Endothelial cell of umbilical vein (primary cell): Measurements from ENCODE around the gene OSBPL9. TPM values are rescaled to one million over a fixed set of nuclear protein-coding genes. Genes with fewer than 3 reads are reported as not detected.

Experiments
- BruUV-seq: library from RNA; stranded (reverse); fragments of 400-500 nt; replicated peaks from 2 replicates; lab custom pipeline; 2021; lab: Mats Ljungman, UMichigan
- CTCF ChIA-PET: fragments of 300-600, 350-600 bp; sonication (Branson Sonifier 250); formaldehyde crosslinking; loops from one replicate; lab custom pipeline; 2021; ENCODE audit warnings: antibody characterized with exemption, inconsistent platforms; lab: Charles Lee
- POLR2A ChIA-PET: fragments of 300-600, 350-600 bp; sonication (Branson Sonifier 250); formaldehyde crosslinking; loops from one replicate; lab custom pipeline; 2021; ENCODE audit warnings: antibody characterized with exemption, inconsistent platforms; lab: Charles Lee
- DNase-seq: peaks from one replicate; pipeline ENCODE4 v3.0.0-alpha.2; 2011; ENCODE audit warnings: low read depth, low spot score
- FAIRE-seq: peaks from 2 replicates; lab custom pipeline; 2011; peaks lifted over from hg19 to GRCh38; lab: Jason Lieb, UNC
- H2AFZ ChIP-seq: 2 replicates; pipeline ENCODE4 v1.6.0; 2012; ENCODE audit warnings: low read depth, low read length, control low read depth, inconsistent platforms
- H3K27ac ChIP-seq: 2 replicates; pipeline ENCODE4 v1.5.1; 2011; ENCODE audit warnings: low read depth, mild to moderate bottlenecking, control low read depth, low read length, moderate library complexity; ENCODE audit not compliant: insufficient read depth
- H3K27me3 ChIP-seq, 2 experiments: 2 replicates each; pipeline versions ENCODE4 v1.6.0 to v1.6.1; 2011; ENCODE audit warnings: low read length in 2 of 2, mixed read lengths in 1 of 2; ENCODE audit not compliant: control insufficient read depth in 2 of 2, insufficient read depth in 2 of 2
- H3K36me3 ChIP-seq, 2 experiments: 2 replicates in 1 of 2; 3 replicates in 1 of 2; pipeline ENCODE4 v1.5.1; 2011; ENCODE audit warnings: low read length in 2 of 2, mild to moderate bottlenecking in 1 of 2, moderate library complexity in 1 of 2; ENCODE audit not compliant: control insufficient read depth in 2 of 2, insufficient read depth in 2 of 2; ENCODE audit errors: extremely low read depth in 1 of 2
- H3K4me1 ChIP-seq: 3 replicates; pipeline ENCODE4 v1.5.1; 2011; ENCODE audit warnings: mild to moderate bottlenecking, low read length; ENCODE audit not compliant: control insufficient read depth, insufficient read depth; ENCODE audit errors: extremely low read depth
- H3K4me2 ChIP-seq: 2 replicates; pipeline ENCODE4 v1.6.1; 2011; ENCODE audit warnings: low read length, control low read depth, mixed read lengths; ENCODE audit not compliant: insufficient read depth
- H3K4me3 ChIP-seq, 3 experiments: fragments of 200-600 bp in 1 of 3; sonication (generic), shearing (Covaris generic) in 1 of 3; replicated peaks in 1 of 3; 2 replicates each; pipeline ENCODE4 v1.5.1; 2011 to 2016; ENCODE audit warnings: control low read depth in 3 of 3, low read length in 3 of 3, mild to moderate bottlenecking in 2 of 3, inconsistent platforms in 1 of 3, low read depth in 1 of 3, moderate library complexity in 1 of 3; ENCODE audit not compliant: insufficient read depth in 1 of 3
- H3K79me2 ChIP-seq: 2 replicates; pipeline ENCODE4 v1.6.0; 2012; ENCODE audit warnings: low read length, inconsistent platforms; ENCODE audit not compliant: control insufficient read depth, insufficient read depth
- H3K9ac ChIP-seq: replicated peaks from 2 replicates; pipeline ENCODE3; 2011; ENCODE audit warnings: low read length, control low read depth; ENCODE audit not compliant: insufficient read depth; ENCODE audit errors: extremely low read depth
- H3K9me1 ChIP-seq: replicated peaks from 3 replicates; pipeline ENCODE4 v1.6.0; 2011; ENCODE audit warnings: mild to moderate bottlenecking, low read length; ENCODE audit not compliant: control insufficient read depth, insufficient read depth; ENCODE audit errors: extremely low read depth
- H3K9me3 ChIP-seq: replicated peaks from 2 replicates; pipeline ENCODE4 v1.5.1; 2012; ENCODE audit warnings: low read length, inconsistent platforms; ENCODE audit not compliant: control insufficient read depth, insufficient read depth
- H4K20me1 ChIP-seq: replicated peaks from 2 replicates; pipeline ENCODE3; 2011; ENCODE audit warnings: mild to moderate bottlenecking, low read length; ENCODE audit not compliant: control insufficient read depth, insufficient read depth; ENCODE audit errors: extremely low read depth
- CTCF ChIP-seq, 2 donors: IDR thresholded peaks; 1 replicate in 1 of 2; 2 replicates in 1 of 2; pipeline ENCODE4 v1.5.1; 2011; ENCODE audit warnings: low read length in 2 of 2, mild to moderate bottlenecking in 2 of 2, moderate library complexity in 2 of 2, control low read depth in 1 of 2, inconsistent platforms in 1 of 2, low read depth in 1 of 2; ENCODE audit not compliant: insufficient read depth in 1 of 2; ENCODE audit errors: extremely low read depth in 1 of 2
- EZH2 ChIP-seq: IDR thresholded peaks from 2 replicates; pipeline ENCODE4 v1.6.1; 2012; ENCODE audit warnings: borderline replicate concordance, low read depth, mild to moderate bottlenecking, moderate library complexity, low read length, inconsistent platforms; ENCODE audit not compliant: severe bottlenecking
- FOS ChIP-seq: IDR thresholded peaks from 2 replicates; pipeline ENCODE4 v1.6.1; 2011; ENCODE audit warnings: mild to moderate bottlenecking, low read length, moderate library complexity, borderline replicate concordance; ENCODE audit not compliant: insufficient read depth
- GATA2 ChIP-seq: IDR thresholded peaks from 2 replicates; pipeline ENCODE4 v1.7.0; 2011; ENCODE audit warnings: low read depth, mild to moderate bottlenecking, moderate library complexity, mixed read lengths, low read length; ENCODE audit not compliant: insufficient read length, insufficient read depth
- JUN ChIP-seq: IDR thresholded peaks from 2 replicates; pipeline ENCODE4 v1.6.1; 2011; ENCODE audit warnings: borderline replicate concordance, low read depth; ENCODE audit not compliant: insufficient read length, insufficient read depth
- MAX ChIP-seq: IDR thresholded peaks from 2 replicates; pipeline ENCODE4 v1.6.1; 2011; ENCODE audit not compliant: insufficient read depth, insufficient read length
- MYC ChIP-seq: IDR thresholded peaks from one replicate; pipeline ENCODE4 v1.6.1; 2011; ENCODE audit warnings: mild to moderate bottlenecking, low read depth, low read length
- POLR2A ChIP-seq: IDR thresholded peaks from 2 replicates; pipeline ENCODE4 v1.6.1; 2012; ENCODE audit warnings: low read depth, mild to moderate bottlenecking, control low read depth, low read length
- POLR2AphosphoS5 ChIP-seq: IDR thresholded peaks from 2 replicates; pipeline ENCODE4 v1.6.1; 2012; ENCODE audit warnings: low read depth, mild to moderate bottlenecking, control low read depth, low read length, moderate library complexity; ENCODE audit not compliant: insufficient read depth
- dilution Hi-C: fragments of 300-500 bp; cut with MboI; formaldehyde crosslinking; loops from one replicate; pipeline ENCODE4 v1.15.0; 2019; ENCODE audit warnings: low sequenced_read_pairs; ENCODE audit not compliant: extremely low pct_ligation_motif_present
- intact Hi-C: fragments of 100-400 bp; cut with micrococcal nuclease; formaldehyde crosslinking; loops from one replicate; pipeline ENCODE4 v1.10.0; 2022
- polyA plus RNA-seq, 4 experiments: library from polyadenylated mRNA; depleted of rRNA in 3 of 4; stranded (reverse) in 3 of 4; unstranded in 1 of 4; fragments of >200 nt; gene quantifications; 2 replicates each; pipeline versions ENCODE4 v1.2.1 to v1.2.3, GENCODE V29; 2011 to 2012; ENCODE audit warnings: missing spikeins in 1 of 4
- total RNA-seq: library from RNA; stranded (reverse); gene quantifications from 2 replicates; pipeline ENCODE4 v1.2.3, GENCODE V29; 2021

OSBPL9 gene
- total and polyA plus RNA-seq, 2 donors (not counting 3 experiments of a cell fraction or from before 2014, with no cell fraction given): 46.2 to 80.3 TPM

DNA sequence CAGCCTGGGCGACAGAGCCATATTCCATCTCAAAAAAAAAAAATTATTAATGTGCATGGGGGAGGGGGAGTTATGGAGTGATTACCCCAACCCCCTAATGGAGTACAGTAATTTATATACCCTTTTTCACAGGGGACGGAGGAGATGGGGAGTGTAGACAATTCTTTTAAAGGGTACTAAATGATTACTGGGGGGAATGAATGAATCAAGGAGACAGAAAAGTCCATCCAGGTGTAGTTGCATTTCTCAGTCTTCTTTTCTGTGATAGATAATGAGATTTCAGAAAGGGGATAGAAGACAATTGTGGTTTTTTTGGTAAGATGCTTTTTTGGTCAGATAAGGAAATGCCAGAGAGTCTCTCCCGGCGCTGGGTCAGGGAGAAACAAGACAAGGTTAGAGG, 13.0 kb downstream of the OSBPL9 start:
- Histone ChIP-seq H3K36me3 (no peaks in the 10 kb centered on the region), H3K27ac (no peak overlapping the region), H3K9ac (no peak overlapping the region), H3K4me3 (no peak overlapping the region), H3K9me1 (no peaks in the 10 kb centered on the region), H4K20me1 (peaks cover 3% of the 10 kb centered on the region), H3K4me1 (no peaks in the 10 kb centered on the region), H3K27me3 (no peaks in the 10 kb centered on the region), H3K79me2 (peaks cover 15% of the 10 kb centered on the region), H3K9me3 (no peaks in the 10 kb centered on the region), H2AFZ (no peak overlapping the region), H3K4me2 (no peak overlapping the region)
- DNase-seq (no peak), FAIRE-seq (no peak)
- ChIA-PET CTCF (interaction anchor here (0.8 to 2.8 kb wide), 4 partner anchors 8 to 139 kb away, joined by 3 to 11 read pairs (median 3); no protein-coding TSS in a partner anchor), POLR2A (interaction anchor here (0.7 kb wide), 1 partner anchor 9 kb away, joined by 3 read pairs; no protein-coding TSS in a partner anchor)
- TF ChIP-seq GATA2 (no peak), JUN (no peak), POLR2A (no peak), EZH2 (no peak), MAX (no peak), POLR2AphosphoS5 (no peak), CTCF (IDR thresholded peaks at IDR 0.05; ENCODE audit: extremely low read depth in 1 of 2, insufficient read depth in 1 of 2, low read depth in 1 of 2, low read length in 2 of 2) (no peak), FOS (no peak), MYC (no peak)
- BruUV-seq: no TSS peak
- dilution Hi-C loops (no loop called here), intact Hi-C loops (loop anchor here (5.0 kb wide), 1 partner anchor 97 kb away; no protein-coding TSS in a partner anchor)
